Caco-2 (cell line): ENCODE results near the gene RILP. TPM values are rescaled to one million over a fixed set of nuclear protein-coding genes. Genes with fewer than 3 reads are reported as not detected.

Experiments
- BruUV-seq: library from RNA; stranded (reverse); fragments of 400-500 nt; replicated peaks from 2 replicates; lab custom pipeline; 2021; lab: Mats Ljungman, UMichigan
- CTCF ChIA-PET: fragments of 300-600 bp; sonication (Branson Sonifier 250); formaldehyde crosslinking; loops from one replicate; lab custom pipeline; 2022; ENCODE audit warnings: antibody characterized with exemption; lab: Charles Lee
- POLR2A ChIA-PET: fragments of 300-600 bp; sonication (Branson Sonifier 250); formaldehyde crosslinking; loops from one replicate; lab custom pipeline; 2022; ENCODE audit warnings: antibody characterized with exemption; lab: Charles Lee
- DNase-seq, 2 experiments: peaks; one replicate each; pipeline versions ENCODE4 v3.0.0 to v3.0.0-alpha.2; 2020 to 2022
- H3K27me3 ChIP-seq: replicated peaks from 2 replicates; pipeline ENCODE4 v1.6.0; 2011; ENCODE audit warnings: low read length; ENCODE audit not compliant: control insufficient read depth, insufficient read depth
- H3K36me3 ChIP-seq: 2 replicates; pipeline ENCODE4 v1.5.1; 2011; ENCODE audit warnings: low read length; ENCODE audit not compliant: control insufficient read depth, insufficient read depth
- H3K4me1 ChIP-seq: fragments of 250-450 bp; sonication (Bioruptor Pico); 2 replicates; pipeline ENCODE4 v1.5.1; 2020; ENCODE audit warnings: mild to moderate bottlenecking
- H3K4me3 ChIP-seq: 2 replicates; pipeline ENCODE4 v1.5.1; 2011; ENCODE audit warnings: low read depth, mild to moderate bottlenecking, control low read depth, low read length
- H3K9me3 ChIP-seq: fragments of 250-450 bp; sonication (Bioruptor Pico); 2 replicates; pipeline ENCODE4 v1.5.1; 2020; ENCODE audit warnings: mild to moderate bottlenecking, moderate library complexity
- H3K27ac Mint-ChIP-seq: one replicate; pipeline ENCODE4 v1.8.0; 2022; ENCODE audit warnings: mixed read lengths; ENCODE audit not compliant: unreplicated experiment
- H3K27me3 Mint-ChIP-seq: one replicate; pipeline ENCODE4 v1.8.0; 2022; ENCODE audit warnings: mixed read lengths; ENCODE audit not compliant: insufficient read depth, unreplicated experiment
- H3K36me3 Mint-ChIP-seq: one replicate; pipeline ENCODE4 v1.8.0; 2022; ENCODE audit warnings: mild to moderate bottlenecking, mixed read lengths; ENCODE audit not compliant: insufficient read depth, unreplicated experiment
- H3K4me1 Mint-ChIP-seq: one replicate; pipeline ENCODE4 v1.8.0; 2022; ENCODE audit warnings: low read depth, mixed read lengths; ENCODE audit not compliant: unreplicated experiment
- H3K4me3 Mint-ChIP-seq: one replicate; pipeline ENCODE4 v1.8.0; 2022; ENCODE audit warnings: mild to moderate bottlenecking, moderate library complexity, mixed read lengths; ENCODE audit not compliant: unreplicated experiment
- H3K9me3 Mint-ChIP-seq: one replicate; pipeline ENCODE4 v1.8.0; 2022; ENCODE audit warnings: mixed read lengths; ENCODE audit not compliant: unreplicated experiment
- CTCF ChIP-seq, 2 experiments: fragments of 200-600 bp in 1 of 2; IDR thresholded peaks; 1 replicate in 1 of 2; 2 replicates in 1 of 2; pipeline versions ENCODE4 v1.5.1 to v1.8.0; 2011 to 2022; ENCODE audit warnings: antibody characterized with exemption in 1 of 2, control low read depth in 1 of 2, inconsistent platforms in 1 of 2, low read depth in 1 of 2, low read length in 1 of 2, mild to moderate bottlenecking in 1 of 2, moderate library complexity in 1 of 2; ENCODE audit not compliant: insufficient read depth in 1 of 2, severe bottlenecking in 1 of 2, unreplicated experiment in 1 of 2
- intact Hi-C: fragments of 100-400 bp; cut with micrococcal nuclease; formaldehyde crosslinking; loops from one replicate; pipeline ENCODE4 v1.10.0; 2022; ENCODE audit not compliant: unreplicated experiment
- total RNA-seq: library from RNA; stranded (reverse); gene quantifications from 2 replicates; pipeline ENCODE4 v1.2.3, GENCODE V29; 2022

RILP gene
- total RNA-seq, 1 experiment from 2014 or later: 4.2 TPM

GRCh38 chr17:1628856-1629503 lies 20.7 kb downstream of the RILP start:
- H3K36me3 ChIP-seq: no peaks in the 10 kb centered on the region
- Mint-ChIP-seq H3K27me3 (peaks cover 2% of the 10 kb centered on the region), H3K9me3 (no peaks in the 10 kb centered on the region), H3K36me3 (peaks cover 26% of the 10 kb centered on the region), H3K4me3 (peak overlapping the region; percentile 95), H3K27ac (peak overlapping the region; percentile 95), H3K4me1 (peaks cover 23% of the 10 kb centered on the region)
- no peaks in the 10 kb centered on the region for H3K27me3 ChIP-seq
- H3K4me1 ChIP-seq: peaks cover 31% of the 10 kb centered on the region
- POLR2A ChIA-PET: interaction anchor here (0.5 to 1.6 kb wide), 7 partner anchors 24 to 144 kb away, joined by 3 to 6 read pairs (median 3); partner anchors contain the start of genes INPP5K and PITPNA
- no peaks in the 10 kb centered on the region for H3K9me3 ChIP-seq
- intact Hi-C loops: loop anchor here (1.0 to 10.0 kb wide), 5 partner anchors 14 to 174 kb away; partner anchors contain the start of genes CRK and INPP5K
- DNase-seq: peak; percentile 97 to 99
- H3K4me3 ChIP-seq: peak overlapping the region; percentile 90
- peak in 1 of 2 experiments; percentile 38 for TF ChIP-seq CTCF (IDR thresholded peaks at IDR 0.05; ENCODE audit: insufficient read depth in 1 of 2, low read depth in 1 of 2, low read length in 1 of 2, severe bottlenecking in 1 of 2, unreplicated experiment in 1 of 2)
- CTCF ChIA-PET: interaction anchor here (0.5 to 3.5 kb wide), 17 partner anchors 11 to 1425 kb away, joined by 3 to 109 read pairs (median 4); partner anchors contain the start of genes INPP5K and SERPINF1
- no TSS peak for BruUV-seq

DNA sequence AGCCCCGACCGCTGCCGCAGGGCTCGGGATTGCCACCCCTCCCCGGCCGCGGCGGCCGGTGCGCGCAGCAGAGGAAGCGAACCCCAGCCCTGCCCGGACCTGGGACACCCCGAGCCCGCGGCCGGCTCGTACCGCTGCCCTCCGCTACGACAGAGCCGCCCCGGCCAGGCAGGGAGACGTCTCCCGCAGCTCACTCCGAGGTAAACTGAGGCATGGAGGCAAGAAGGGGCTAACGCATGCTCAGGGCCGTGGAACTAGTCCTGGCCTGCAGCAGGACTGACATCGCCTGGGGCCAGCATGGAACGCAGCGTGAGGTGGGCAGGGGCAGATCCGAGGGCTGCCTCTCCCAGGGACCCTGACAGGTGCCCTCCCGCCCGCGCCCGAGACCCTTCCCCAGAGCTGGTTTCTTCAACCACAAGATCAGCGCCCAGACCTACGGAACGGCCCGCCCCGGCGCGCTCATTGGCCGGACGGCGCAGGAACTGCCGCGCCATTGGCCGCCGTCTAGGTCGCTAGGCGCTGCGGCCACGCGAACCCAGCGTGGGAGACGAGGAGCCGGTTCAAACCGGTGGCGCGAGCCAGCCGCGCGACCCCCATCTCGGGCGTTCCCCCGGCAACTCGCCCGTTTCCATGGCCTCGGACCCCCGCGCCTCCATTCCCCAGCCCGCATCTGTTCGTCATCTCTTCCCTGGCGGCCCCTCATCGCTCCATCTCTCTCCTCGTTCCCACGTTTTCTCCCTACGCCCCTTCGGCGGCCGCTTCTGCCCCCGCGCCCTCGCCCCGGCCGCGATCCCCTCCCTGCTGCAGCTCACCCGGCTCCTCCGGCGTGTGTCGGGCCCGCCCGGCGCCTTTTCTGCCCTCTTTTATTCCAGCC lies 21.4 kb downstream of the RILP start, which contains the start of gene SLC43A2:
Gene SLC43A2 (minus strand): TSS at position 853 of the 874 bp plus-strand sequence. CDS start 960 bp downstream, outside the sequence.
- ChIA-PET CTCF (interaction anchor here (0.5 to 3.5 kb wide), 10 partner anchors 10 to 1425 kb away, joined by 3 to 109 read pairs (median 4); partner anchors contain the start of gene INPP5K), POLR2A (interaction anchor here (0.5 to 2.3 kb wide), 12 partner anchors 21 to 368 kb away, joined by 3 to 9 read pairs (median 4); partner anchors contain the start of genes INPP5K and PITPNA)
- intact Hi-C loops: loop anchor here (1.0 to 10.0 kb wide), 4 partner anchors 15 to 173 kb away; partner anchors contain the start of genes CRK and INPP5K
- no peaks in the 10 kb centered on the region for H3K9me3 Mint-ChIP-seq
- Histone ChIP-seq H3K4me1 (peaks cover 31% of the 10 kb centered on the region), H3K9me3 (no peaks in the 10 kb centered on the region), H3K36me3 (no peaks in the 10 kb centered on the region), H3K4me3 (peak within 1 kb of the TSS; percentile 90), H3K27me3 (no peaks in the 10 kb centered on the region)
- peaks cover 23% of the 10 kb centered on the region for H3K4me1 Mint-ChIP-seq
- H3K4me3 Mint-ChIP-seq: peak within 1 kb of the TSS; percentile 95
- peak; percentile 90 to 94 for DNase-seq
- H3K27ac Mint-ChIP-seq: peak within 1 kb of the TSS; percentile 95
- peaks cover 26% of the 10 kb centered on the region for H3K36me3 Mint-ChIP-seq
- BruUV-seq: no TSS peak
- no peak for TF ChIP-seq CTCF (IDR thresholded peaks at IDR 0.05; ENCODE audit: insufficient read depth in 1 of 2, low read depth in 1 of 2, low read length in 1 of 2, severe bottlenecking in 1 of 2, unreplicated experiment in 1 of 2)
- peaks cover 2% of the 10 kb centered on the region for H3K27me3 Mint-ChIP-seq
